Measurements from ENCODE around the gene MR1. TPM values are rescaled to one million over a fixed set of nuclear protein-coding genes. Genes with fewer than 3 reads are reported as not detected.

MR1 gene
- total and polyA plus RNA-seq, 9 of the 15 experiments (the other 6 are each of a cell fraction or from before 2014, with no cell fraction given) = 9.7 to 21.7 (median 15.6) TPM

GRCh38 chr1:181091309-181092040, 57.7 kb downstream of the MR1 start (continued):
- TF ChIP-seq KAT7 (CRISPR knock-in tag; IDR thresholded peaks at IDR 0.05; ENCODE audit: borderline replicate concordance) = peak; percentile 91; the same call in 1 of the 2 replicates
- TF ChIP-seq NCOA6 (IDR thresholded peaks at IDR 0.05) = 0 out of 2 replicates have a peak, but pooled peaks have one; percentile 28
- TF ChIP-seq ZNF696 (CRISPR knock-in tag; conservative IDR thresholded peaks at IDR 0.05) = no peak

DNA sequence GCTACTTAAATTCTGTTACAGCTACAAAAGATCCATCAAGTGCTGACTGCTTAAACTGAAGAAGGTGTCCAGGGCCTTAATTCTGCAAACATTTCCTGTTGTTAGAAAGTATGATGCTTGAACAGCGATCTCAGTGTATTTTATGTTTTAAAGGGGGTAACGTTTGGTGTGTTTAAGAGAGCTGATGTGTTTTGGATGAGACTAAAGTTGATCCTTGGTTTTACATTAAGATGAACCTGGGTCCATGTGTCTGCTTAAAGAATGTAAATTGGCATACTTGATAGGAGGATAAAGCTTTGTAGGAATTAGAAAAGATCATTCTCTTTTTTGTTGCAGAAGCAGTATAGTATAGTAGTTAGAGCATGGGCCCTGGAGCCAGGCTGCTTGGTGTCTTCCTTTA, 58.3 kb downstream of the MR1 start:
- Histone ChIP-seq H3K36me3 (ENCODE audit: control insufficient read depth, insufficient read depth, low read length) (peaks cover 32% of the 10 kb centered on the region), H3K9me1 (ENCODE audit: control insufficient read depth, insufficient read depth, low read length) (no peaks in the 10 kb centered on the region), H3K4me3 (peak overlapping the region; percentile 84; the same call in 1 of the 2 replicates), H4K20me1 (replicated peaks; ENCODE audit: control insufficient read depth, insufficient read depth, low read length) (peaks cover 35% of the 10 kb centered on the region), H2AFZ (ENCODE audit: low read depth, low read length) (no peak overlapping the region), H3K27ac (ENCODE audit: extremely low read depth, low read depth, low read length) (no peak overlapping the region), H3K9ac (ENCODE audit: insufficient read depth in 1 of 2, low read depth in 2 of 2, low read length in 2 of 2) (no peak overlapping the region), H3K9me3 (replicated peaks; ENCODE audit: control insufficient read depth, insufficient read depth, low read depth, low read length) (no peaks in the 10 kb centered on the region), H3K79me2 (ENCODE audit: control insufficient read depth, insufficient read depth, low read length) (peaks cover 51% of the 10 kb centered on the region), H3K4me1 (replicated peaks in 1 of 2; ENCODE audit: control insufficient read depth in 2 of 2, insufficient read depth in 2 of 2, low read length in 2 of 2) (peaks cover 27 to 31% of the 10 kb centered on the region in 2 experiments), H3K4me2 (ENCODE audit: insufficient read depth, low read length) (peak overlapping the region; percentile 88; the same call in 1 of the 2 replicates), H3K27me3 (ENCODE audit: control insufficient read depth in 2 of 2, insufficient read depth in 2 of 2, low read length in 2 of 2) (no peaks in the 10 kb centered on the region)
- in situ Hi-C loops (cut with MboI) (no loop called here), intact Hi-C loops (cut with micrococcal nuclease) (no loop called here)
- ChIA-PET CTCF (ENCODE audit: low intra/inter-chr PET ratio) (no interaction called here), POLR2A (interaction anchor here (0.7 to 10.3 kb wide), 8 partner anchors 10 to 50 kb away, joined by 3 to 257 read pairs (median 31); no protein-coding TSS in a partner anchor)
- DNase-seq (ENCODE audit: extremely low read depth in 1 of 4, low spot score in 3 of 4) = no peak
- ATAC-seq = no peak
- 76% methylated on average over 2 of the region's 2 CpGs for WGBS (ENCODE audit: insufficient coverage, low coverage, missing lambda C conversion rate)
- TF ChIP-seq JUNB (CRISPR knock-in tag; conservative IDR thresholded peaks at IDR 0.05) (no peak), PHB (CRISPR knock-in tag; IDR thresholded peaks at IDR 0.05) (no peak), SAFB2 (IDR thresholded peaks at IDR 0.05; ENCODE audit: borderline replicate concordance, low read depth, low read length, severe bottlenecking) (no peak), SETDB1 (IDR thresholded peaks at IDR 0.05; ENCODE audit: low read length) (no peak), MXI1 (IDR thresholded peaks at IDR 0.05; ENCODE audit: low read depth, low read length) (no peak), ETS2 (tag; IDR thresholded peaks at IDR 0.05; ENCODE audit: borderline replicate concordance, poor library complexity, severe bottlenecking) (no peak), TRIM25 (IDR thresholded peaks at IDR 0.05; ENCODE audit: borderline replicate concordance) (no peak), NUFIP1 (IDR thresholded peaks at IDR 0.05; ENCODE audit: partially characterized antibody) (no peak), NFXL1 (CRISPR knock-in tag; IDR thresholded peaks at IDR 0.05) (no peak), ZNF347 (CRISPR knock-in tag; IDR thresholded peaks at IDR 0.05; ENCODE audit: low read depth) (no peak), SREBF2 (CRISPR knock-in tag; IDR thresholded peaks at IDR 0.05) (no peak), ZNF121 (CRISPR knock-in tag; conservative IDR thresholded peaks at IDR 0.05) (no peak), MEIS2 (IDR thresholded peaks at IDR 0.05; ENCODE audit: partially characterized antibody) (no peak)
- no TSS peak for BruUV-seq (replicated peaks)
- FAIRE-seq = peak; percentile 40
